H1 (cell line): Measurements from ENCODE around the gene RANGRF. TPM values are rescaled to one million over a fixed set of nuclear protein-coding genes. Genes with fewer than 3 reads are reported as not detected.

Experiments
- RNF2 ChIP-seq: fragments of 200-900, 300-1000 bp; sonication (generic); IDR thresholded peaks from 2 replicates; pipeline ENCODE4 v1.7.1; 2016; ENCODE audit warnings: borderline replicate concordance, low read depth, mild to moderate bottlenecking, antibody characterized with exemption, low read length; ENCODE audit not compliant: poor library complexity, severe bottlenecking; ENCODE audit errors: missing control alignments
- polyA plus RNA-seq, 7 experiments: library from polyadenylated mRNA; depleted of rRNA in 3 of 7; stranded (reverse) in 5 of 7; unstranded in 2 of 7; fragments of >200 nt in 5 of 7; fragments of 200-250 nt in 2 of 7; gene quantifications; 1 replicate in 5 of 7; 2 replicates in 1 of 7; 4 replicates in 1 of 7; pipeline versions ENCODE4 v1.2.1 to v1.2.3, GENCODE V29; 2011 to 2013; ENCODE audit warnings: missing spikeins in 2 of 7, mixed read lengths in 2 of 7
- total RNA-seq: library from RNA; stranded (reverse); fragmentation: NEBNext Ultra II Directional; extraction: Animal tissue kit (Norgen Biotek cat#: 25700); gene quantifications from 2 replicates; pipeline ENCODE4 v1.2.1, GENCODE V29; 2021

RANGRF gene
- total and polyA plus RNA-seq, 2 of the 8 experiments (the other 6 are each of a cell fraction or from before 2014, with no cell fraction given): 36.9 to 49.6 TPM

DNA sequence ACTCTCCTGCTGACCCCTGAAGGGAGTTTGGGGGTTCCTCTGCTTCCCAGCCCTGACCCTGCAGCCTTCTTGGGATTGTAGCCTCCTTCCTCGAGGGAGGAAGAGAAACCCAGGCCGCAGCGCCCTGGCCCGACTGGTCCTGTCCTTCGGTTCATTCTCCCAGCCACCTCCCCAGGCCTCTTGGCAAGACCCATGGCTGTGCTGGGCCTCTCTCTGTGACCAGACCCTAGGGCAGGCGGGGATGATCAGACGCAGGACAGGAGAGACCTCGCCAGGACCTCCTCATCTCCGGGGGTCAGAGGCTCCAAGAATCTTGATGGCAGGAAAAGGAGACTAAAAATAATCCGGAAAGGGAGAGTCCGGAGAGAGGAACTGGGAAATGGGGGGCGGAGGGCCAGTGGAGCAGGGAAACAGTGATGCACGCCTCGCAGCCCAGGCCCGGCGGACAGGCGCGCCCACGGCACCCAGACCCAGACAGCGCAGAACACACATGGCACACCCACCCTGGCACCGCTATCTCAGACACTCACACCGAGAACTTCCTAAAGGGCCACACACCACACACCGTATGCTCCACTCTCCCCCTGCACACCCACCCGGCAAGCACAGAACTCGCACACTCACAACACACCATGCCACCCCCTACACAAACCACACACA lies 22.8 kb downstream of the RANGRF start (continued):
- no peak for TF ChIP-seq RNF2
